Stomach (tissue), 9 donors: ENCODE data around the gene PAX2. TPM values are rescaled to one million over a fixed set of nuclear protein-coding genes. Genes with fewer than 3 reads are reported as not detected.

Source experiments
- DNase-seq, 2 donors: peaks; one replicate each; pipeline versions ENCODE4 v3.0.0 to v3.0.0-alpha.2; 2013 to 2019
- H3K27ac ChIP-seq, 5 donors: fragments of 200-600 bp in 4 of 5; sonication (generic) in 4 of 5; one replicate each; pipeline ENCODE4 v1.5.1; 2013 to 2019; ENCODE audit warnings: mild to moderate bottlenecking in 1 of 5, moderate library complexity in 1 of 5
- H3K27me3 ChIP-seq, 3 donors: fragments of 200-600 bp; sonication (generic); one replicate each; pipeline ENCODE4 v1.5.1; 2017 to 2019; ENCODE audit warnings: mixed run types in 1 of 3
- H3K36me3 ChIP-seq, 4 donors: fragments of 200-600 bp; sonication (generic); 1 replicate in 3 of 4; 2 replicates in 1 of 4; pipeline ENCODE4 v1.5.1; 2016 to 2019
- H3K4me1 ChIP-seq, 4 donors: fragments of 200-600 bp; sonication (generic); one replicate each; pipeline ENCODE4 v1.5.1; 2016 to 2019
- H3K4me3 ChIP-seq, 4 donors: fragments of 200-600 bp; sonication (generic) in 3 of 4; one replicate each; pipeline ENCODE4 v1.5.1; 2016 to 2019; ENCODE audit warnings: mild to moderate bottlenecking in 1 of 4
- H3K9me3 ChIP-seq, 4 donors: fragments of 200-600 bp; sonication (generic); one replicate each; pipeline ENCODE4 v1.5.1; 2016 to 2019
- EP300 ChIP-seq: sonication (generic); formaldehyde crosslinking; IDR thresholded peaks from one replicate; pipeline ENCODE4 v1.6.1; 2017; ENCODE audit warnings: antibody characterized with exemption
- POLR2A ChIP-seq, 4 donors: fragments of 450-650 bp; IDR thresholded peaks; one replicate each; pipeline ENCODE4 v1.6.1; 2016; ENCODE audit warnings: antibody characterized with exemption in 4 of 4, control low read depth in 2 of 4, mild to moderate bottlenecking in 1 of 4, moderate library complexity in 1 of 4
- POLR2AphosphoS5 ChIP-seq, 3 donors: sonication (generic); formaldehyde crosslinking; IDR thresholded peaks; one replicate each; pipeline ENCODE4 v1.6.1; 2016; ENCODE audit warnings: antibody characterized with exemption in 3 of 3
- WGBS, 5 donors: extraction: QIAGEN DNeasy Blood & Tissue Kit in 3 of 5; methylation state at CpG; one replicate each; pipeline versions ENCODE4 v1.1.5 to v1.1.7; 2013 to 2018; 5-methylcytosine and 5-hydroxymethylcytosine counted together
- intact Hi-C: fragments of 100-400 bp; cut with DNase I; formaldehyde crosslinking; loops from one replicate; pipeline ENCODE4 v1.15.1; 2023; ENCODE audit warnings: low total_unique reads
- polyA plus RNA-seq, 3 donors: library from polyadenylated mRNA; stranded (reverse); fragments of 200-250 nt; gene quantifications; one replicate each; pipeline ENCODE4 v1.2.3, GENCODE V29; 2013
- total RNA-seq, 5 donors: library from RNA; depleted of rRNA; stranded (reverse); fragments of >200 nt; gene quantifications; one replicate each; pipeline versions ENCODE4 v1.1.0 to v1.2.3, GENCODE V29; 2014 to 2016
- TF ChIP-seq, protein P1 (sequence below), 7 experiments: fragments of 450-650 bp in 4 of 7; fragments of 200-600 bp in 3 of 7; sonication (generic) in 3 of 7; IDR thresholded peaks; one replicate each; pipeline ENCODE4 v1.5.1; 2016 to 2019; ENCODE audit warnings: antibody characterized with exemption in 7 of 7, control low read depth in 2 of 7, mild to moderate bottlenecking in 1 of 7
- donor health status: healthy with polysubstance abuse.
- donor health status: Bipolar disorder and iron deficiency.
- donor health status: healthy.

Gene PAX2
- total and polyA plus RNA-seq, 8 donors = not detected

DNA sequence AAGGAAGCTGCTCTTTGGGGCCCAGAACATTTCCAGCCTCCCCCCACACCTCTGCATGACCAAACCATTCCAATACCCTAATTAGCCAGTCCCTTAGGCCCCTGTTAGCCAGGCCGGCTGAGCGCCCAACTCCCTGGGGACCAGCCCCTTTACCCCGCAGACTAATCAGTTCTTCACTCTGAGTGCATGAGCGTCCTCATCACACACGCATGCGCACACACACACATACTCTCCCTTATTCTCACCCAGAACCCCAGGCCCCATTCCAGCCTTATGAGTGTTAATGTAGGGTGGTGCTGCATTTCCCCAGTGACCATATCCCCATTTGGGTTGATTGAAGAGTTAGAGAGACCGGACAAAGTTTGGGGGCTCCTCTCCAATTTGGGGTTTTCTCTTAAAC lies 90.4 kb downstream of the PAX2 start:
- Histone ChIP-seq H3K4me3 (no peak overlapping the region), H3K27me3 (peaks cover 3 to 97% (median 57%) of the 10 kb centered on the region in 3 donors), H3K27ac (no peak overlapping the region), H3K36me3 (no peaks in the 10 kb centered on the region), H3K4me1 (no peaks in the 10 kb centered on the region), H3K9me3 (no peaks in the 10 kb centered on the region)
- intact Hi-C loops = no loop called here
- no peak for DNase-seq
- WGBS, 5 donors = 84 to 94% (median 87%) methylated on average over 7 of the region's 7 CpGs
- TF ChIP-seq POLR2AphosphoS5 (IDR thresholded peaks at IDR 0.05) (no peak), EP300 (no peak), POLR2A (IDR thresholded peaks at IDR 0.05) (no peak)
- TF ChIP-seq, protein P1, sequence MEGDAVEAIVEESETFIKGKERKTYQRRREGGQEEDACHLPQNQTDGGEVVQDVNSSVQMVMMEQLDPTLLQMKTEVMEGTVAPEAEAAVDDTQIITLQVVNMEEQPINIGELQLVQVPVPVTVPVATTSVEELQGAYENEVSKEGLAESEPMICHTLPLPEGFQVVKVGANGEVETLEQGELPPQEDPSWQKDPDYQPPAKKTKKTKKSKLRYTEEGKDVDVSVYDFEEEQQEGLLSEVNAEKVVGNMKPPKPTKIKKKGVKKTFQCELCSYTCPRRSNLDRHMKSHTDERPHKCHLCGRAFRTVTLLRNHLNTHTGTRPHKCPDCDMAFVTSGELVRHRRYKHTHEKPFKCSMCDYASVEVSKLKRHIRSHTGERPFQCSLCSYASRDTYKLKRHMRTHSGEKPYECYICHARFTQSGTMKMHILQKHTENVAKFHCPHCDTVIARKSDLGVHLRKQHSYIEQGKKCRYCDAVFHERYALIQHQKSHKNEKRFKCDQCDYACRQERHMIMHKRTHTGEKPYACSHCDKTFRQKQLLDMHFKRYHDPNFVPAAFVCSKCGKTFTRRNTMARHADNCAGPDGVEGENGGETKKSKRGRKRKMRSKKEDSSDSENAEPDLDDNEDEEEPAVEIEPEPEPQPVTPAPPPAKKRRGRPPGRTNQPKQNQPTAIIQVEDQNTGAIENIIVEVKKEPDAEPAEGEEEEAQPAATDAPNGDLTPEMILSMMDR (IDR thresholded peaks at IDR 0.05) = no peak

DNA sequence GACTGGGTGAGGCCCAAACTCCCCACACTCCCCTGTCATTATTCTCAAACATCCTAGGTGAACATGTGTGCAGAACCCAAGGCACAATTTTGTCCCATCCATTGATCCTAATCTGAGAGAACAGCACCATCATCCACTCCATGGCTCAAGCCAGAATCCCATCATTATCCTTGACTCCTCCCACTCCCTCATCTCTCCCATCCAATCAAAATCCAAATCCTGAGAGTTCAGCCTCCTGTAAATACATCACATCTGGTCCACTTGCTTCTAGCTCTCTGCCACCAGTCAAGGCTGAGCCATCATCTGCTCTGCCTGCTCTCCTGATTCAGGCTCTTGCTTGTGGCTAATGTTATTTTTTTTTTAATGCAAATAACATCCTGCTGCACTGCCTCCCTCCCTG lies 91.5 kb downstream of the PAX2 start:
- H3K4me1 ChIP-seq = no peaks in the 10 kb centered on the region
- no peak for DNase-seq
- H3K9me3 ChIP-seq = no peaks in the 10 kb centered on the region
- H3K36me3 ChIP-seq = no peaks in the 10 kb centered on the region
- H3K4me3 ChIP-seq = no peak overlapping the region
- H3K27ac ChIP-seq = no peak overlapping the region
- H3K27me3 ChIP-seq = peaks cover 0 to 86% (median 47%) of the 10 kb centered on the region in 3 donors
- TF ChIP-seq EP300 (no peak), POLR2A (IDR thresholded peaks at IDR 0.05) (no peak), POLR2AphosphoS5 (IDR thresholded peaks at IDR 0.05) (no peak)
- TF ChIP-seq, protein P1 (IDR thresholded peaks at IDR 0.05) = no peak
- intact Hi-C loops = no loop called here

GRCh38 chr10:100837300-100837699 lies 91.9 kb downstream of the PAX2 start:
- WGBS, 5 donors = 47 to 55% (median 53%) methylated on average over 3 of the region's 3 CpGs
- TF ChIP-seq POLR2AphosphoS5 (IDR thresholded peaks at IDR 0.05) (no peak), EP300 (no peak)
- TF ChIP-seq, protein P1 (IDR thresholded peaks at IDR 0.05) = no peak
- no peaks in the 10 kb centered on the region for H3K9me3 ChIP-seq
- peaks cover 0 to 84% (median 47%) of the 10 kb centered on the region in 3 donors for H3K27me3 ChIP-seq
- H3K36me3 ChIP-seq = no peaks in the 10 kb centered on the region
- no peak for DNase-seq
- intact Hi-C loops = no loop called here
- H3K4me1 ChIP-seq = no peaks in the 10 kb centered on the region
- no peak overlapping the region for H3K4me3 ChIP-seq
- H3K27ac ChIP-seq = no peak overlapping the region

DNA sequence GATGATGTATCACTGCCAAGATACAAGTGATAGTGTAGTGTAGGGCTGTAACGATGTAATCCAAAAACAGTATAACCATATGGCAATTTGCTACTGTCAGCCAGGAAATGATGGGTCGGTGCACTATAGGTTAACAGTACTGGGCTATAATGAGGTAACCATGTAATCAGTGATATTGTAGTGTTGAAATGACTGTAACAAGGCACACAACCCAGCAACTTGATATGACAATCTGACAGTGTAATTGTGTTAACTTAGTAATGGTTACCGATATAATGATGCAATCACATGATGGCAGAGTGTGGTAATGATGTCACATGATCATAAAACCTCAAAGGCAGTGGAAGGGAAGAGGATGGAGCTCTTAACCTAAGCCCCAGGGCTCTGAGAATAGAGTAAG lies 93.6 kb downstream of the PAX2 start:
- H3K27me3 ChIP-seq = peaks cover 0 to 84% (median 41%) of the 10 kb centered on the region in 3 donors
- intact Hi-C loops = no loop called here
- no peaks in the 10 kb centered on the region for H3K36me3 ChIP-seq
- no peak overlapping the region for H3K27ac ChIP-seq
- no peaks in the 10 kb centered on the region for H3K4me1 ChIP-seq
- WGBS, 5 donors = 79 to 87% (median 85%) methylated on average over 3 of the region's 3 CpGs
- no peaks in the 10 kb centered on the region for H3K9me3 ChIP-seq
- no peak overlapping the region for H3K4me3 ChIP-seq
- DNase-seq = no peak
- no peak for TF ChIP-seq POLR2A (IDR thresholded peaks at IDR 0.05)
- TF ChIP-seq, protein P1 (IDR thresholded peaks at IDR 0.05) = no peak
- no peak for TF ChIP-seq POLR2AphosphoS5 (IDR thresholded peaks at IDR 0.05)
- no peak for TF ChIP-seq EP300
